GM12878 (cell line): Measurements from ENCODE around the gene FNTB. TPM values are rescaled to one million over a fixed set of nuclear protein-coding genes. Genes with fewer than 3 reads are reported as not detected.

Experiments used
- ATAC-seq: fragments of 200-7000 bp; cut with Tn5 transposase; 3 replicates; pipeline ENCODE4 v1.9.1; 2020; ENCODE audit warnings: mild to moderate bottlenecking, moderate library complexity
- BruUV-seq: library from RNA; stranded (reverse); fragments of 400-500 nt; replicated peaks from 2 replicates; lab custom pipeline; 2021; lab: Mats Ljungman, UMichigan
- CTCF ChIA-PET: fragments of 300-600 bp; sonication (Branson Sonifier 250); formaldehyde crosslinking; extraction: SDS; loops from one replicate; lab custom pipeline; 2021; ENCODE audit warnings: inconsistent platforms; lab: Yijun Ruan, JAX
- POLR2A ChIA-PET: fragments of 350-600 bp; formaldehyde crosslinking; extraction: SDS; loops from one replicate; lab custom pipeline; 2021; ENCODE audit warnings: inconsistent platforms; lab: Charles Lee
- RAD21 ChIA-PET: fragments of 300-600 bp; sonication (Branson Sonifier 250); formaldehyde crosslinking; loops from one replicate; lab custom pipeline; 2023; ENCODE audit warnings: antibody characterized with exemption; ENCODE audit not compliant: unreplicated experiment; lab: Charles Lee
- SMC1A ChIA-PET: fragments of 300-600 bp; sonication (Branson Sonifier 250); formaldehyde crosslinking; loops from one replicate; lab custom pipeline; 2023; ENCODE audit not compliant: unreplicated experiment, uncharacterized antibody; lab: Charles Lee
- DNase-seq: peaks from one replicate; pipeline ENCODE4 v3.0.0-alpha.2; 2011; ENCODE audit warnings: low read depth, low spot score
- FAIRE-seq: peaks from 3 replicates; lab custom pipeline; 2011; peaks lifted over from hg19 to GRCh38; lab: Jason Lieb, UNC
- H2AFZ ChIP-seq: 2 replicates; pipeline ENCODE4 v1.6.0; 2011; ENCODE audit warnings: low read depth, low read length, control low read depth; ENCODE audit not compliant: control insufficient read depth
- H3K27ac ChIP-seq: 2 replicates; pipeline ENCODE4 v1.5.1; 2011; ENCODE audit warnings: control low read depth; ENCODE audit not compliant: control insufficient read depth, insufficient read depth
- H3K27me3 ChIP-seq, 2 experiments: replicated peaks in 1 of 2; 2 replicates each; pipeline versions ENCODE4 v1.6.0 to v1.6.1; 2011; ENCODE audit warnings: low read length in 1 of 2; ENCODE audit not compliant: control insufficient read depth in 2 of 2, insufficient read depth in 2 of 2
- H3K36me3 ChIP-seq, 2 experiments: 2 replicates each; pipeline ENCODE4 v1.5.1; 2011; ENCODE audit warnings: low read length in 1 of 2; ENCODE audit not compliant: control insufficient read depth in 2 of 2, insufficient read depth in 2 of 2
- H3K4me1 ChIP-seq: 2 replicates; pipeline ENCODE4 v1.6.1; 2011; ENCODE audit warnings: mild to moderate bottlenecking, low read length, moderate library complexity, mixed read lengths; ENCODE audit not compliant: control insufficient read depth, insufficient read depth
- H3K4me2 ChIP-seq: 2 replicates; pipeline ENCODE4 v1.6.0; 2011; ENCODE audit warnings: control low read depth; ENCODE audit not compliant: control insufficient read depth, insufficient read depth
- H3K4me3 ChIP-seq: fragments of 200-600 bp; sonication (generic); 2 replicates; pipeline ENCODE4 v1.5.1; 2016
- H3K79me2 ChIP-seq: 2 replicates; pipeline ENCODE4 v1.6.0; 2011; ENCODE audit warnings: low read length; ENCODE audit not compliant: control insufficient read depth, insufficient read depth
- H3K9ac ChIP-seq: 2 replicates; pipeline ENCODE4 v1.8.0; 2011; ENCODE audit warnings: low read length, control low read depth, mixed read lengths; ENCODE audit not compliant: control insufficient read depth, insufficient read depth
- H3K9me3 ChIP-seq: replicated peaks from 3 replicates; pipeline ENCODE4 v1.5.1; 2011; ENCODE audit warnings: mild to moderate bottlenecking, low read length; ENCODE audit not compliant: control insufficient read depth, insufficient read depth
- H4K20me1 ChIP-seq: 2 replicates; pipeline ENCODE4 v1.6.0; 2011; ENCODE audit not compliant: control insufficient read depth, insufficient read depth
- EED ChIP-seq: sonication (generic); IDR thresholded peaks from 2 replicates; pipeline ENCODE4 v1.6.1; 2016; ENCODE audit warnings: antibody characterized with exemption, low read depth
- WGBS: methylation state at CpG from one replicate; pipeline ENCODE4 v1.1.6; 2016; ENCODE audit warnings: low lambda C conversion rate; ENCODE audit not compliant: insufficient replicate concordance, insufficient coverage; ENCODE audit errors: missing lambda C conversion rate; 5-methylcytosine and 5-hydroxymethylcytosine counted together
- in situ Hi-C: fragments of 300-500 bp; cut with MboI; formaldehyde crosslinking; loops from 9 replicates; pipeline ENCODE4 v1.14.3; 2018; ENCODE audit warnings: mixed read lengths
- intact Hi-C: fragments of 100-400 bp; cut with micrococcal nuclease; formaldehyde crosslinking; loops from one replicate; pipeline ENCODE4 v1.14.2; 2022; ENCODE audit not compliant: unreplicated experiment
- polyA plus RNA-seq, 11 experiments: library from polyadenylated mRNA; depleted of rRNA in 4 of 11; unstranded in 6 of 11; stranded (reverse) in 5 of 11; fragments of >200 nt; fragmentation: Nextera tagmentation in 4 of 11; fragmentation: Illumina TruSeq in 1 of 11; extraction: Ambion mirVana in 4 of 11; extraction: Trizol in 1 of 11; gene quantifications; 1 replicate in 1 of 11; 2 replicates in 10 of 11; pipeline versions ENCODE4 v1.2.1 to v1.2.3, GENCODE V29; 2011 to 2016; ENCODE audit warnings: inconsistent platforms in 2 of 11, missing spikeins in 2 of 11, low read depth in 1 of 11
- total RNA-seq, 4 experiments: library from RNA; depleted of rRNA in 3 of 4; stranded (reverse); fragments of >200 nt in 3 of 4; fragmentation: Illumina TruSeq in 1 of 4; extraction: Trizol in 1 of 4; gene quantifications; 2 replicates each; pipeline versions ENCODE4 v1.2.1 to v1.2.3, GENCODE V29; 2013 to 2021
- TF ChIP-seq, protein P1 (sequence below): IDR thresholded peaks from 2 replicates; pipeline ENCODE4 v1.6.1; 2012; ENCODE audit warnings: improper control_type of control experiment, low read depth, low read length; ENCODE audit not compliant: insufficient replicate concordance
- TF ChIP-seq, protein P2 (sequence below): fragments of 450-650 bp; IDR thresholded peaks from 2 replicates; pipeline ENCODE4 v1.6.1; 2017; ENCODE audit warnings: mild to moderate bottlenecking, low read depth, inconsistent platforms; ENCODE audit not compliant: poor library complexity, severe bottlenecking

FNTB gene
- total and polyA plus RNA-seq, 10 of the 15 experiments (the other 5 are each of a cell fraction or from before 2014, with no cell fraction given) = 10.4 to 25.1 (median 16.7) TPM

DNA sequence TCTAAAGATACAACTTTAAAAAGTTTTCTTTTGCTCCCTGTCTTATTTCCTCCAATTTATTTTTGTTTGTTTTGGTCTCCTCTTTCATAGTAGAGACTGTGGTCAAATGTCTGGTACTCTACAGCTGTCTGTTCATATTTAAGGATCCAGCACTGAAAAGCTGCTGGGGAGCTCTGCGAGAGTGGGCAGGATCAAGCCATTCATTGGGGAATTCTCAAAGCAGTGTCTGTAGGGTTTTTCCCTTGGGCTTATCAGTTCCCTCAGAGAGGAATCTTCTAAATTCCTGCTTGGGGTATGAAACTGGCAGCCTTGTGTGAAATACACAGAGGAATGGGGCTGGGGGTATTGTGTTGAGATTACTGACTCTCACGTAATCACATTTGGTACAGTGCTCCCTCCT, 52.3 kb downstream of the FNTB start:
- peaks cover 7 to 12% of the 10 kb centered on the region in 2 experiments for H3K36me3 ChIP-seq
- peaks cover 6% of the 10 kb centered on the region; the same call in 1 of the 2 replicates for H3K4me1 ChIP-seq
- ChIA-PET POLR2A (no interaction called here), SMC1A (no interaction called here), RAD21 (interaction anchor here (0.5 kb wide), 1 partner anchor 78 kb away, joined by 6 read pairs; no protein-coding TSS in a partner anchor), CTCF (interaction anchor here (0.9 kb wide), 1 partner anchor 19 kb away, joined by 3 read pairs; no protein-coding TSS in a partner anchor)
- no peak overlapping the region for H3K27ac ChIP-seq
- no peak overlapping the region for H3K4me3 ChIP-seq
- H4K20me1 ChIP-seq = no peaks in the 10 kb centered on the region
- FAIRE-seq (no peak), DNase-seq (no peak), ATAC-seq (no peak)
- WGBS = 100% methylated on average over 2 of the region's 2 CpGs
- H3K9ac ChIP-seq = no peak overlapping the region
- no peak overlapping the region for H2AFZ ChIP-seq
- no peaks in the 10 kb centered on the region for H3K27me3 ChIP-seq
- in situ Hi-C loops = no loop called here
- no peak overlapping the region for H3K4me2 ChIP-seq
- no peaks in the 10 kb centered on the region for H3K79me2 ChIP-seq
- no peaks in the 10 kb centered on the region for H3K9me3 ChIP-seq
- TF ChIP-seq, protein P1, sequence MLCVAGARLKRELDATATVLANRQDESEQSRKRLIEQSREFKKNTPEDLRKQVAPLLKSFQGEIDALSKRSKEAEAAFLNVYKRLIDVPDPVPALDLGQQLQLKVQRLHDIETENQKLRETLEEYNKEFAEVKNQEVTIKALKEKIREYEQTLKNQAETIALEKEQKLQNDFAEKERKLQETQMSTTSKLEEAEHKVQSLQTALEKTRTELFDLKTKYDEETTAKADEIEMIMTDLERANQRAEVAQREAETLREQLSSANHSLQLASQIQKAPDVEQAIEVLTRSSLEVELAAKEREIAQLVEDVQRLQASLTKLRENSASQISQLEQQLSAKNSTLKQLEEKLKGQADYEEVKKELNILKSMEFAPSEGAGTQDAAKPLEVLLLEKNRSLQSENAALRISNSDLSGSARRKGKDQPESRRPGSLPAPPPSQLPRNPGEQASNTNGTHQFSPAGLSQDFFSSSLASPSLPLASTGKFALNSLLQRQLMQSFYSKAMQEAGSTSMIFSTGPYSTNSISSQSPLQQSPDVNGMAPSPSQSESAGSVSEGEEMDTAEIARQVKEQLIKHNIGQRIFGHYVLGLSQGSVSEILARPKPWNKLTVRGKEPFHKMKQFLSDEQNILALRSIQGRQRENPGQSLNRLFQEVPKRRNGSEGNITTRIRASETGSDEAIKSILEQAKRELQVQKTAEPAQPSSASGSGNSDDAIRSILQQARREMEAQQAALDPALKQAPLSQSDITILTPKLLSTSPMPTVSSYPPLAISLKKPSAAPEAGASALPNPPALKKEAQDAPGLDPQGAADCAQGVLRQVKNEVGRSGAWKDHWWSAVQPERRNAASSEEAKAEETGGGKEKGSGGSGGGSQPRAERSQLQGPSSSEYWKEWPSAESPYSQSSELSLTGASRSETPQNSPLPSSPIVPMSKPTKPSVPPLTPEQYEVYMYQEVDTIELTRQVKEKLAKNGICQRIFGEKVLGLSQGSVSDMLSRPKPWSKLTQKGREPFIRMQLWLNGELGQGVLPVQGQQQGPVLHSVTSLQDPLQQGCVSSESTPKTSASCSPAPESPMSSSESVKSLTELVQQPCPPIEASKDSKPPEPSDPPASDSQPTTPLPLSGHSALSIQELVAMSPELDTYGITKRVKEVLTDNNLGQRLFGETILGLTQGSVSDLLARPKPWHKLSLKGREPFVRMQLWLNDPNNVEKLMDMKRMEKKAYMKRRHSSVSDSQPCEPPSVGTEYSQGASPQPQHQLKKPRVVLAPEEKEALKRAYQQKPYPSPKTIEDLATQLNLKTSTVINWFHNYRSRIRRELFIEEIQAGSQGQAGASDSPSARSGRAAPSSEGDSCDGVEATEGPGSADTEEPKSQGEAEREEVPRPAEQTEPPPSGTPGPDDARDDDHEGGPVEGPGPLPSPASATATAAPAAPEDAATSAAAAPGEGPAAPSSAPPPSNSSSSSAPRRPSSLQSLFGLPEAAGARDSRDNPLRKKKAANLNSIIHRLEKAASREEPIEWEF = no peak
- TF ChIP-seq EED = no peak
- TF ChIP-seq, protein P2, sequence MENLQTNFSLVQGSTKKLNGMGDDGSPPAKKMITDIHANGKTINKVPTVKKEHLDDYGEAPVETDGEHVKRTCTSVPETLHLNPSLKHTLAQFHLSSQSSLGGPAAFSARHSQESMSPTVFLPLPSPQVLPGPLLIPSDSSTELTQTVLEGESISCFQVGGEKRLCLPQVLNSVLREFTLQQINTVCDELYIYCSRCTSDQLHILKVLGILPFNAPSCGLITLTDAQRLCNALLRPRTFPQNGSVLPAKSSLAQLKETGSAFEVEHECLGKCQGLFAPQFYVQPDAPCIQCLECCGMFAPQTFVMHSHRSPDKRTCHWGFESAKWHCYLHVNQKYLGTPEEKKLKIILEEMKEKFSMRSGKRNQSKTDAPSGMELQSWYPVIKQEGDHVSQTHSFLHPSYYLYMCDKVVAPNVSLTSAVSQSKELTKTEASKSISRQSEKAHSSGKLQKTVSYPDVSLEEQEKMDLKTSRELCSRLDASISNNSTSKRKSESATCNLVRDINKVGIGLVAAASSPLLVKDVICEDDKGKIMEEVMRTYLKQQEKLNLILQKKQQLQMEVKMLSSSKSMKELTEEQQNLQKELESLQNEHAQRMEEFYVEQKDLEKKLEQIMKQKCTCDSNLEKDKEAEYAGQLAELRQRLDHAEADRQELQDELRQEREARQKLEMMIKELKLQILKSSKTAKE = no peak
- TF ChIP-seq, all 136 proteins: peak for 0
- no TSS peak for BruUV-seq
- intact Hi-C loops = no loop called here
